SIG-M5 treated with dmso at 0.1 percent for 504 hours (cell line): ENCODE data around the gene TAS2R13.

Source experiments
- DNase-seq: peaks from one replicate; lab custom pipeline; 2025; ENCODE audit not compliant: unreplicated experiment; lab: John Stamatoyannopoulos, UW

TAS2R13 gene

GRCh38 chr12:10873378-10873777, 36.0 kb downstream of the TAS2R13 start:
- no peak for DNase-seq

GRCh38 chr12:10867381-10867780, 42.0 kb downstream of the TAS2R13 start:
- no peak for DNase-seq

GRCh38 chr12:10863512-10864218, 45.7 kb downstream of the TAS2R13 start:
- DNase-seq: no peak

- no peak for DNase-seq
Measured at GRCh38 chr12:10861366-10861765, 48.0 kb downstream of the TAS2R13 start.
